Measurements from ENCODE around the gene AGAP1. TPM values are rescaled to one million over a fixed set of nuclear protein-coding genes. Genes with fewer than 3 reads are reported as not detected.

The AGAP1 gene
- total RNA-seq, 4 donors from 2014 or later: 23.4 to 46.5 (median 29.3) TPM

- Histone ChIP-seq H3K27ac (no peak overlapping the region), H3K4me3 (replicated peaks in 1 of 3) (no peak overlapping the region), H3K4me1 (no peaks in the 10 kb centered on the region), H3K9me3 (no peaks in the 10 kb centered on the region), H3K27me3 (no peaks in the 10 kb centered on the region), H3K36me3 (no peaks in the 10 kb centered on the region)
- TF ChIP-seq POLR2A (IDR thresholded peaks at IDR 0.05) (no peak), CTCF (IDR thresholded peaks at IDR 0.05) (no peak)
- intact Hi-C loops (cut with DNase I): no loop called here
- 90 to 93% methylated on average over 6 of the region's 6 CpGs for WGBS, 2 donors
- DNase-seq: no peak
Observed at GRCh38 chr2:236015171-236015570, 521.3 kb downstream of the AGAP1 start.

GRCh38 chr2:236016496-236016895, 522.7 kb downstream of the AGAP1 start:
- Histone ChIP-seq H3K36me3 (no peaks in the 10 kb centered on the region), H3K27me3 (no peaks in the 10 kb centered on the region), H3K27ac (no peak overlapping the region), H3K4me1 (no peaks in the 10 kb centered on the region), H3K9me3 (no peaks in the 10 kb centered on the region), H3K4me3 (replicated peaks in 1 of 3) (no peak overlapping the region)
- TF ChIP-seq POLR2A (IDR thresholded peaks at IDR 0.05): no peak
- no peak for TF ChIP-seq CTCF (IDR thresholded peaks at IDR 0.05)
- no peak for DNase-seq
- 91 to 100% methylated on average over 1 to 4 of the region's 4 CpGs for WGBS, 2 donors
- intact Hi-C loops (cut with DNase I): no loop called here

- WGBS, 2 donors: 86 to 92% methylated on average over 3 of the region's 3 CpGs
Observed at GRCh38 chr2:236017446-236017845, 523.6 kb downstream of the AGAP1 start.

GRCh38 chr2:236019434-236019833, 525.6 kb downstream of the AGAP1 start:
- intact Hi-C loops (cut with DNase I): no loop called here
- Histone ChIP-seq H3K36me3 (no peaks in the 10 kb centered on the region), H3K27ac (no peak overlapping the region), H3K4me3 (replicated peaks in 1 of 3) (no peak overlapping the region), H3K4me1 (no peaks in the 10 kb centered on the region), H3K27me3 (no peaks in the 10 kb centered on the region), H3K9me3 (no peaks in the 10 kb centered on the region)
- 97 to 98% methylated on average over 8 of the region's 8 CpGs for WGBS, 2 donors
- TF ChIP-seq POLR2A (IDR thresholded peaks at IDR 0.05) (no peak), CTCF (IDR thresholded peaks at IDR 0.05) (no peak)
- DNase-seq: no peak

More at GRCh38 chr2:236017446-236017845, 523.6 kb downstream of the AGAP1 start:
- Histone ChIP-seq H3K27me3 (no peaks in the 10 kb centered on the region), H3K9me3 (no peaks in the 10 kb centered on the region), H3K4me3 (replicated peaks in 1 of 3) (no peak overlapping the region), H3K4me1 (no peaks in the 10 kb centered on the region), H3K36me3 (no peaks in the 10 kb centered on the region), H3K27ac (no peak overlapping the region)
- TF ChIP-seq POLR2A (IDR thresholded peaks at IDR 0.05) (no peak), CTCF (IDR thresholded peaks at IDR 0.05) (no peak)
- intact Hi-C loops (cut with DNase I): no loop called here
- DNase-seq: no peak

- no peak overlapping the region for H3K27ac ChIP-seq
- no peak overlapping the region for H3K4me3 ChIP-seq (replicated peaks in 1 of 3)
- no peaks in the 10 kb centered on the region for H3K36me3 ChIP-seq
- DNase-seq: no peak
- H3K9me3 ChIP-seq: no peaks in the 10 kb centered on the region
- H3K27me3 ChIP-seq: no peaks in the 10 kb centered on the region
- WGBS, 2 donors: 96 to 97% methylated on average over 14 of the region's 14 CpGs
- no peaks in the 10 kb centered on the region for H3K4me1 ChIP-seq
- intact Hi-C loops (cut with DNase I): no loop called here
- TF ChIP-seq POLR2A (IDR thresholded peaks at IDR 0.05): no peak
- TF ChIP-seq CTCF (IDR thresholded peaks at IDR 0.05): no peak
Observed at GRCh38 chr2:236021499-236022057, 527.7 kb downstream of the AGAP1 start.

All from thyroid gland (tissue), 4 donors.